Neural crest cell (in vitro differentiated cells): ENCODE measurements around the gene RELN. TPM values are rescaled to one million over a fixed set of nuclear protein-coding genes. Genes with fewer than 3 reads are reported as not detected.

Experiments
- DNase-seq: peaks from one replicate; pipeline ENCODE4 v3.0.0; 2021; ENCODE audit warnings: low read depth, mixed read lengths, low spot score
- H3K27ac Mint-ChIP-seq: one replicate; pipeline ENCODE4 v1.8.0; 2021; ENCODE audit warnings: mild to moderate bottlenecking, mixed read lengths; ENCODE audit not compliant: unreplicated experiment
- H3K27me3 Mint-ChIP-seq: 2 replicates; pipeline ENCODE4 v1.8.0; 2021; ENCODE audit warnings: low read depth, mild to moderate bottlenecking, mixed read lengths
- H3K36me3 Mint-ChIP-seq: 2 replicates; pipeline ENCODE4 v1.8.0; 2021; ENCODE audit warnings: low read depth, mild to moderate bottlenecking, mixed read lengths
- H3K4me1 Mint-ChIP-seq: 2 replicates; pipeline ENCODE4 v1.8.0; 2021; ENCODE audit warnings: mixed read lengths
- H3K4me3 Mint-ChIP-seq: one replicate; pipeline ENCODE4 v1.8.0; 2021; ENCODE audit warnings: mild to moderate bottlenecking, mixed read lengths
- H3K9me3 Mint-ChIP-seq: 2 replicates; pipeline ENCODE4 v1.8.0; 2021; ENCODE audit warnings: mixed read lengths
- total RNA-seq: library from RNA; stranded (reverse); gene quantifications from 2 replicates; pipeline ENCODE4 v1.2.1, GENCODE V29; 2021
- TF ChIP-seq, protein P1 (sequence below): fragments of 200-600 bp; sonication (generic); conservative IDR thresholded peaks from 2 replicates; pipeline ENCODE4 v1.5.0; 2021; ENCODE audit warnings: antibody characterized with exemption, mild to moderate bottlenecking

Gene RELN
- total RNA-seq, 1 donor from 2014 or later: 0.02 TPM

DNA sequence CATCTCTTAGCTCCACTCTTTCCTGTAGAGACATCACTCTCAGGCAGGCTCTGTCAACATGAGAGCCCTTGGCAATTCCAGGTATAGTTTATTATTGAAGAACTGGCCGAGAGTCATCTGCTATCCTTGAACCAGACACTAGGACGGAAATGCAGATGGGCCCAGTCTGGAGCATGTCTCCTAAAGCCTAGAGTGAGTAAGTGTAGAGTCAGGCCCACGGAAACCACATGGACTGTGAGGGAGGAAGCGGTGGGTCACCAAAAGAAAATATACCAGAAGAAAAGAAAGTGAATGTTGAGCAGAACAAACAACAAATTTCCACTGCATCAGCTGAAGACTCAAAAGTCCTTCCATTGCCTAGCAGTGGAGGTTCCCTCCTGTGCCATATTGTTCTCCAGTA lies 15.7 kb upstream of the RELN start:
- no peaks in the 10 kb centered on the region for H3K4me1 Mint-ChIP-seq
- TF ChIP-seq, protein P1, sequence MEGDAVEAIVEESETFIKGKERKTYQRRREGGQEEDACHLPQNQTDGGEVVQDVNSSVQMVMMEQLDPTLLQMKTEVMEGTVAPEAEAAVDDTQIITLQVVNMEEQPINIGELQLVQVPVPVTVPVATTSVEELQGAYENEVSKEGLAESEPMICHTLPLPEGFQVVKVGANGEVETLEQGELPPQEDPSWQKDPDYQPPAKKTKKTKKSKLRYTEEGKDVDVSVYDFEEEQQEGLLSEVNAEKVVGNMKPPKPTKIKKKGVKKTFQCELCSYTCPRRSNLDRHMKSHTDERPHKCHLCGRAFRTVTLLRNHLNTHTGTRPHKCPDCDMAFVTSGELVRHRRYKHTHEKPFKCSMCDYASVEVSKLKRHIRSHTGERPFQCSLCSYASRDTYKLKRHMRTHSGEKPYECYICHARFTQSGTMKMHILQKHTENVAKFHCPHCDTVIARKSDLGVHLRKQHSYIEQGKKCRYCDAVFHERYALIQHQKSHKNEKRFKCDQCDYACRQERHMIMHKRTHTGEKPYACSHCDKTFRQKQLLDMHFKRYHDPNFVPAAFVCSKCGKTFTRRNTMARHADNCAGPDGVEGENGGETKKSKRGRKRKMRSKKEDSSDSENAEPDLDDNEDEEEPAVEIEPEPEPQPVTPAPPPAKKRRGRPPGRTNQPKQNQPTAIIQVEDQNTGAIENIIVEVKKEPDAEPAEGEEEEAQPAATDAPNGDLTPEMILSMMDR: no peak
- no peak overlapping the region for H3K27ac Mint-ChIP-seq
- no peak overlapping the region for H3K4me3 Mint-ChIP-seq
- H3K27me3 Mint-ChIP-seq: peaks cover 26% of the 10 kb centered on the region
- no peaks in the 10 kb centered on the region for H3K9me3 Mint-ChIP-seq
- H3K36me3 Mint-ChIP-seq: no peaks in the 10 kb centered on the region
- DNase-seq: no peak

DNA sequence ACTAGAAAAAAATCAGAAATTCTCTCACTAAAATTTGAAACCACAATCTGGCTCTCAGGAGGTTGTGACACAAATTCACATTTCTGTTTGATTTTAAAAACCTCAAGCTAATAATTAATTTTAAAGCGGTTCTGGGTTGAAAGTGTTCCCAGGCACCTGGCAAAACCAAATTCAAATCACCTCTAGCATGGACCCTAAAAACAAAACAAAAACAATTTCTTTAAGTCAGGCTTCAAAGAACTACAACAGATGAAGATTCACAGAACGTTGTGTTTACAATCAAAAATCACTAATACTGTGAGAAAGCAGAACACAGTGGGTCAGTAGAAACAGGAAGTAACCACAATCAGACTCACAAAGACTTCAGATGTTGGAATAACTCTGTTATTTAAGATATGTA lies 7.2 kb upstream of the RELN start:
- no peak for DNase-seq
- Mint-ChIP-seq H3K36me3 (no peaks in the 10 kb centered on the region), H3K9me3 (no peaks in the 10 kb centered on the region), H3K27ac (no peak overlapping the region), H3K4me1 (no peaks in the 10 kb centered on the region), H3K4me3 (no peak overlapping the region), H3K27me3 (peaks cover 44% of the 10 kb centered on the region)
- TF ChIP-seq, protein P1: no peak

- no peak overlapping the region for H3K4me3 Mint-ChIP-seq
- no peaks in the 10 kb centered on the region for H3K9me3 Mint-ChIP-seq
- no peaks in the 10 kb centered on the region for H3K36me3 Mint-ChIP-seq
- no peaks in the 10 kb centered on the region for H3K4me1 Mint-ChIP-seq
- peaks cover 44% of the 10 kb centered on the region for H3K27me3 Mint-ChIP-seq
- TF ChIP-seq, protein P1: no peak
- no peak overlapping the region for H3K27ac Mint-ChIP-seq
- no peak for DNase-seq
Measured at GRCh38 chr7:103996017-103996551, 6.6 kb upstream of the RELN start.

GRCh38 chr7:103995554-103995953 lies 6.1 kb upstream of the RELN start:
- no peaks in the 10 kb centered on the region for H3K4me1 Mint-ChIP-seq
- no peaks in the 10 kb centered on the region for H3K36me3 Mint-ChIP-seq
- TF ChIP-seq, protein P1: no peak
- peaks cover 48% of the 10 kb centered on the region for H3K27me3 Mint-ChIP-seq
- no peak for DNase-seq
- H3K27ac Mint-ChIP-seq: no peak overlapping the region
- no peaks in the 10 kb centered on the region for H3K9me3 Mint-ChIP-seq
- H3K4me3 Mint-ChIP-seq: no peak overlapping the region

DNA sequence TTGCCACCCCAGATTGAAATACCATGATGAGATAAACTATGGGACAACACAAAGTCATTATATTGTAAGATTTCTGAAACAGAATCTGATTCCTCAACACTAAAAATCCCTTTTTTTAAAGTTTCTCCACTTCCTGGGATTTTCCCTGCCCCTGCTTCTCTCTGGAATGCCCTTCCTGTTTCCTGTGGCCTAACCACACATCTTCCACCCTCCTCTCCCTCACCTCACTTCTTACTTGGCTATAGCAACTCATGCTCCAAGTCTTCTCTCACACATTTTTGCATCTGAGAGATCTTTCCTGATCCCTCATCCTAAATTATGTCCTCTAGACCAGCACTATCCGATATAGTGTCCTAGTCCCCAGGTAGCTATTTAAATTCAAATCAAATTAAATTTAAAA lies 4.1 kb upstream of the RELN start:
- TF ChIP-seq, protein P1: no peak
- Mint-ChIP-seq H3K36me3 (no peaks in the 10 kb centered on the region), H3K27ac (no peak overlapping the region)

More for the DNA sequence above, 4.1 kb upstream of the RELN start:
- H3K4me3 Mint-ChIP-seq: no peak overlapping the region
- peaks cover 5% of the 10 kb centered on the region for H3K4me1 Mint-ChIP-seq
- no peaks in the 10 kb centered on the region for H3K9me3 Mint-ChIP-seq
- DNase-seq: no peak
- H3K27me3 Mint-ChIP-seq: peaks cover 45% of the 10 kb centered on the region
